B cell (primary cell): ENCODE measurements around the gene SF1. TPM values are rescaled to one million over a fixed set of nuclear protein-coding genes. Genes with fewer than 3 reads are reported as not detected.

ENCODE experiments used
- ATAC-seq: fragments of 200-7000 bp; cut with Tn5 transposase; one replicate; pipeline ENCODE4 v1.10.0; 2021; ENCODE audit warnings: low read depth, mild to moderate bottlenecking, moderate number of reproducible peaks, moderate library complexity
- CTCF ChIA-PET: fragments of 350-600 bp; sonication (Branson Sonifier 250); formaldehyde crosslinking; loops from one replicate; lab custom pipeline; 2021; ENCODE audit warnings: antibody characterized with exemption, inconsistent platforms; lab: Charles Lee
- POLR2A ChIA-PET: fragments of 350-600 bp; sonication (Branson Sonifier 250); formaldehyde crosslinking; loops from one replicate; lab custom pipeline; 2021; ENCODE audit warnings: antibody characterized with exemption; lab: Charles Lee
- DNase-seq: peaks from one replicate; pipeline ENCODE4 v3.0.0; 2013
- H2AFZ ChIP-seq: 2 replicates; pipeline ENCODE4 v1.6.1; 2012; ENCODE audit warnings: mild to moderate bottlenecking, low read depth, low read length; ENCODE audit not compliant: insufficient read depth, poor library complexity, severe bottlenecking
- H3K27ac ChIP-seq, 2 donors: 1 replicate in 1 of 2; 2 replicates in 1 of 2; pipeline ENCODE4 v1.5.1; 2012 to 2013; ENCODE audit warnings: low read length in 2 of 2, mild to moderate bottlenecking in 2 of 2, moderate library complexity in 1 of 2
- H3K27me3 ChIP-seq, 4 experiments: fragments of 200-600 bp in 1 of 4; sonication (generic) in 1 of 4; replicated peaks in 1 of 4; 1 replicate in 2 of 4; 2 replicates in 2 of 4; pipeline versions ENCODE4 v1.6.1 to v1.7.0; 2013 to 2016; ENCODE audit warnings: low read length in 3 of 4, mild to moderate bottlenecking in 2 of 4, mixed read lengths in 1 of 4, moderate library complexity in 1 of 4; ENCODE audit not compliant: insufficient read depth in 4 of 4, control insufficient read depth in 3 of 4; ENCODE audit errors: control extremely low read depth in 1 of 4
- H3K36me3 ChIP-seq, 2 experiments: replicated peaks in 1 of 2; 1 replicate in 1 of 2; 2 replicates in 1 of 2; pipeline versions ENCODE4 v1.6.1 to v1.7.1; 2013; ENCODE audit warnings: low read length in 1 of 2; ENCODE audit not compliant: insufficient read depth in 2 of 2, control insufficient read depth in 1 of 2; ENCODE audit errors: control extremely low read depth in 1 of 2, extremely low read depth in 1 of 2
- H3K4me1 ChIP-seq, 2 donors: fragments of 200-600 bp in 1 of 2; sonication (generic) in 1 of 2; 1 replicate in 1 of 2; 2 replicates in 1 of 2; pipeline versions ENCODE4 v1.5.1 to v1.6.1; 2013 to 2017; ENCODE audit warnings: low read length in 2 of 2; ENCODE audit not compliant: control insufficient read depth in 2 of 2, insufficient read depth in 2 of 2
- H3K4me2 ChIP-seq: replicated peaks from 2 replicates; pipeline ENCODE3; 2012; ENCODE audit warnings: mild to moderate bottlenecking, low read depth, low read length; ENCODE audit not compliant: poor library complexity, severe bottlenecking
- H3K4me3 ChIP-seq, 5 experiments: fragments of 200-600 bp in 1 of 5; sonication (generic) in 1 of 5; 1 replicate in 3 of 5; 2 replicates in 2 of 5; pipeline versions ENCODE4 v1.5.1 to v1.7.0; 2011 to 2016; ENCODE audit warnings: low read length in 4 of 5, mild to moderate bottlenecking in 4 of 5, low read depth in 2 of 5, control low read depth in 1 of 5, moderate library complexity in 1 of 5; ENCODE audit not compliant: insufficient read depth in 1 of 5; ENCODE audit errors: control extremely low read depth in 1 of 5, extremely low read depth in 1 of 5
- H3K79me2 ChIP-seq: fragments of 200-600 bp; sonication (generic); one replicate; pipeline ENCODE4 v1.6.0; 2016; ENCODE audit warnings: low read length; ENCODE audit not compliant: control insufficient read depth, insufficient read depth
- H3K9ac ChIP-seq: fragments of 200-600 bp; sonication (generic); 2 replicates; pipeline ENCODE4 v1.6.1; 2017; ENCODE audit warnings: mild to moderate bottlenecking, low read length, moderate library complexity
- H3K9me3 ChIP-seq, 3 donors: one replicate each; pipeline versions ENCODE4 v1.6.1 to v1.7.1; 2013; ENCODE audit warnings: low read length in 2 of 3; ENCODE audit not compliant: control insufficient read depth in 2 of 3, insufficient read depth in 1 of 3; ENCODE audit errors: control extremely low read depth in 1 of 3
- H4K20me1 ChIP-seq: 2 replicates; pipeline ENCODE4 v1.6.0; 2012; ENCODE audit warnings: mild to moderate bottlenecking, low read length; ENCODE audit not compliant: insufficient read depth, control insufficient read depth, poor library complexity, severe bottlenecking
- H3K27ac Mint-ChIP-seq: one replicate; pipeline ENCODE4 v1.8.0; 2021; ENCODE audit warnings: mixed read lengths
- H3K27me3 Mint-ChIP-seq: one replicate; pipeline ENCODE4 v1.8.0; 2021; ENCODE audit warnings: mixed read lengths
- H3K4me1 Mint-ChIP-seq: one replicate; pipeline ENCODE4 v1.8.0; 2021; ENCODE audit warnings: mixed read lengths
- H3K4me3 Mint-ChIP-seq: one replicate; pipeline ENCODE4 v1.8.0; 2021; ENCODE audit warnings: mixed read lengths
- H3K9me3 Mint-ChIP-seq: one replicate; pipeline ENCODE4 v1.8.0; 2022; ENCODE audit warnings: mixed read lengths; ENCODE audit not compliant: insufficient read depth
- CTCF ChIP-seq: fragments of 200-600 bp; IDR thresholded peaks from one replicate; pipeline ENCODE4 v1.8.0; 2022; ENCODE audit warnings: antibody characterized with exemption, mild to moderate bottlenecking
- EZH2 ChIP-seq: IDR thresholded peaks from 2 replicates; pipeline ENCODE4 v1.6.1; 2012; ENCODE audit warnings: borderline replicate concordance, low read depth, mild to moderate bottlenecking, moderate library complexity, low read length; ENCODE audit not compliant: insufficient read depth, poor library complexity, severe bottlenecking
- WGBS: methylation state at CpG from one replicate; pipeline ENCODE4 v1.1.5; 2013; ENCODE audit warnings: missing lambda C conversion rate; ENCODE audit not compliant: insufficient coverage; 5-methylcytosine and 5-hydroxymethylcytosine counted together
- intact Hi-C: fragments of 100-400 bp; cut with micrococcal nuclease; formaldehyde crosslinking; loops from one replicate; pipeline ENCODE4 v1.10.0; 2022
- polyA plus RNA-seq: library from polyadenylated mRNA; depleted of rRNA; stranded (reverse); fragments of >200 nt; gene quantifications from 2 replicates; pipeline ENCODE4 v1.2.3, GENCODE V29; 2012
- total RNA-seq, 2 donors: library from RNA; stranded (reverse); fragments of 120-200 nt in 1 of 2; gene quantifications; 1 replicate in 1 of 2; 2 replicates in 1 of 2; pipeline versions ENCODE4 v1.2.3 to v1.2.4, GENCODE V29; 2013 to 2022

The SF1 gene
- total and polyA plus RNA-seq, 2 donors (not counting 1 experiment from before 2014, with no cell fraction given): 369 to 931 TPM

GRCh38 chr11:64788321-64789215 is 10.2 kb upstream of the SF1 start:
- Mint-ChIP-seq H3K9me3 (no peaks in the 10 kb centered on the region), H3K4me3 (no peak overlapping the region), H3K4me1 (peaks cover 10% of the 10 kb centered on the region), H3K27ac (no peak overlapping the region), H3K27me3 (no peaks in the 10 kb centered on the region)
- ChIA-PET CTCF (interaction anchor here (0.6 to 6.6 kb wide), 16 partner anchors 10 to 107 kb away, joined by 3 to 73 read pairs (median 4); partner anchors contain the start of genes CDC42BPG, MAP4K2, MEN1 and RASGRP2), POLR2A (interaction anchor here (0.6 to 1.0 kb wide), 5 partner anchors 11 to 225 kb away, joined by 3 to 9 read pairs (median 3); partner anchors contain the start of genes ARL2, MEN1 and RASGRP2)
- no peak for DNase-seq
- no peak overlapping the region for H3K27ac ChIP-seq
- H2AFZ ChIP-seq: no peak overlapping the region
- no peak for TF ChIP-seq EZH2
- TF ChIP-seq CTCF: no peak
- no peaks in the 10 kb centered on the region for H3K27me3 ChIP-seq
- no peak for ATAC-seq
- intact Hi-C loops: no loop called here
- no peaks in the 10 kb centered on the region for H3K79me2 ChIP-seq
- H3K4me2 ChIP-seq: no peak overlapping the region
- peaks cover 4 to 41% of the 10 kb centered on the region in 2 experiments for H3K36me3 ChIP-seq
- no peaks in the 10 kb centered on the region for H4K20me1 ChIP-seq
- H3K9me3 ChIP-seq: no peaks in the 10 kb centered on the region
- 95% methylated on average over 6 of the region's 9 CpGs for WGBS
- H3K4me1 ChIP-seq: peaks cover 8 to 11% of the 10 kb centered on the region in 2 donors
- no peak overlapping the region for H3K9ac ChIP-seq
- H3K4me3 ChIP-seq: no peak overlapping the region
